ENCODE measurements around the gene GSTO2.

GSTO2 gene

DNA sequence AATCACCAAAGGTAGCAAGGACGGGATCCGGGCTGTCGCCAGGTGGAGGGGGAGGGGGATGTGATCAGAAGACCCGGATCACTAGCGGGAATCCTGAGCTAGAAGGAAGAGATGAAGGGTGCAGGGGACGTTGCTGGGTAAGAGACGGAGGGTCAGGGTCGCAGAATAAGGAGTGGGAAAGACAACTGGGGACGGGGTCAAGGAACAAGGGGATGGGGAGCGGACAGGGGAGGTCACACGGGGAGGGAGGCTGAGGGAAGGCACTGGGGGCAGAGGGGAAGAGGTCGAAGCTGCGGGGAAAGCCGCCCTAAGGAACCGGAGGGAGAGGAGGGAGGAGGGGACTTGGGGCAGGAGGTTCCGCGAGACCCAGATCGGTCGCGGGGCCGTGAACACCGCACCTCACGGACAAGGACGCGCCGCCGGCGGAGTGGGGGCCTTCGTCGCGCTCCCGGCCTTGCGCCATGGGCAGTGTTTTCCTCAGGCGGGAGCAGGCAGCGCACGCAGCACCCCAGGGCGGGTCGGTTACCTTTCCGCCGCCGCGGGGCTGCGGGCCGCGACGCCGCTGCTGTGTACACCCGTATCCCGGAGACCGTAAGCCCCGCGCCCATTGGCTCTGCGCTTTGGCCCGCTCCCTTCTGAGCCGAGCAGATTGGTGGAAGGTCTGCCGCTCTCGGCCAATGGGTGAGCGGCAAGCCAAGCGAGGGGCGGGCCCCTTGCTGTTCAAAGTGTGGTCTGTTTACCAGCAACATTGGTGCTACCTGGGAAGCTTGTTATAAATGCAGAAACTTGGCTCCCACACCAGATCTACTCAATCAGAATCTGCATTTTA lies 37.0 kb upstream of the GSTO2 start, which contains the start of gene CFAP43:
Gene CFAP43, minus strand, starts transcription at position 581 of the 829 bp plus-strand sequence. Its CDS starts 118 bp downstream, at position 463.
- ChIA-PET CTCF (interaction anchor here (0.5 to 2.2 kb wide), 8 partner anchors 10 to 347 kb away, joined by 3 to 9 read pairs (median 3); partner anchors contain the start of gene GSTO1), POLR2A (interaction anchor here (0.9 to 1.7 kb wide), 4 partner anchors 21 to 110 kb away, joined by 3 to 16 read pairs (median 4); partner anchors contain the start of genes GSTO1 and SFR1)
- H3K4me1 ChIP-seq (ENCODE audit: control insufficient read depth, insufficient read depth, low read length) = no peaks in the 10 kb centered on the region
- H3K9me3 ChIP-seq (ENCODE audit: control insufficient read depth, insufficient read depth, low read depth, low read length) = no peaks in the 10 kb centered on the region
- H3K27ac ChIP-seq (ENCODE audit: extremely low read depth, low read depth, low read length) = peak within 1 kb of the TSS; percentile 7; the same call in 1 of the 2 replicates
- H3K4me3 ChIP-seq (ENCODE audit: low read depth, low read length) = peak within 1 kb of the TSS; percentile 82
- H3K36me3 ChIP-seq (ENCODE audit: control insufficient read depth in 2 of 2, insufficient read depth in 1 of 2, low read length in 2 of 2) = no peaks in the 10 kb centered on the region
- TF ChIP-seq ZNF585B (tag by site-specific recombination; IDR thresholded peaks at IDR 0.05) (0 out of 2 replicates have a peak, but pooled peaks have one; percentile 14), ZNF544 (tag by site-specific recombination; IDR thresholded peaks at IDR 0.05) (no peak), SCRT1 (tag by site-specific recombination; IDR thresholded peaks at IDR 0.05; ENCODE audit: borderline replicate concordance) (no peak), ZNF24 (tag by site-specific recombination; IDR thresholded peaks at IDR 0.05) (0 out of 2 replicates have a peak, but pooled peaks have one; percentile 16), ZNF174 (tag by site-specific recombination; IDR thresholded peaks at IDR 0.05) (no peak), ZNF202 (tag by site-specific recombination; IDR thresholded peaks at IDR 0.05; ENCODE audit: borderline replicate concordance) (no peak), ZSCAN5A (tag by site-specific recombination; IDR thresholded peaks at IDR 0.05) (peak; percentile 94), ZNF529 (tag by site-specific recombination; IDR thresholded peaks at IDR 0.05; ENCODE audit: insufficient replicate concordance) (no peak), ZNF280C (tag by site-specific recombination; IDR thresholded peaks at IDR 0.05) (no peak), ZNF133 (tag by site-specific recombination; IDR thresholded peaks at IDR 0.05) (no peak), ZNF843 (tag by site-specific recombination; IDR thresholded peaks at IDR 0.05) (peak; percentile 49; the same call in 1 of the 2 replicates), ZSCAN30 (tag by site-specific recombination; IDR thresholded peaks at IDR 0.05) (peak; percentile 79), PRDM10 (tag by site-specific recombination; IDR thresholded peaks at IDR 0.05) (no peak; the same call in 1 of the 2 replicates), ZNF239 (tag by site-specific recombination; IDR thresholded peaks at IDR 0.05) (0 out of 2 replicates have a peak, but pooled peaks have one; percentile 37), ZNF548 (tag by site-specific recombination; IDR thresholded peaks at IDR 0.05) (no peak), ZSCAN23 (tag by site-specific recombination; IDR thresholded peaks at IDR 0.05) (peak; percentile 88), ZNF791 (tag by site-specific recombination; IDR thresholded peaks at IDR 0.05) (no peak)
- TF ChIP-seq, protein P1, sequence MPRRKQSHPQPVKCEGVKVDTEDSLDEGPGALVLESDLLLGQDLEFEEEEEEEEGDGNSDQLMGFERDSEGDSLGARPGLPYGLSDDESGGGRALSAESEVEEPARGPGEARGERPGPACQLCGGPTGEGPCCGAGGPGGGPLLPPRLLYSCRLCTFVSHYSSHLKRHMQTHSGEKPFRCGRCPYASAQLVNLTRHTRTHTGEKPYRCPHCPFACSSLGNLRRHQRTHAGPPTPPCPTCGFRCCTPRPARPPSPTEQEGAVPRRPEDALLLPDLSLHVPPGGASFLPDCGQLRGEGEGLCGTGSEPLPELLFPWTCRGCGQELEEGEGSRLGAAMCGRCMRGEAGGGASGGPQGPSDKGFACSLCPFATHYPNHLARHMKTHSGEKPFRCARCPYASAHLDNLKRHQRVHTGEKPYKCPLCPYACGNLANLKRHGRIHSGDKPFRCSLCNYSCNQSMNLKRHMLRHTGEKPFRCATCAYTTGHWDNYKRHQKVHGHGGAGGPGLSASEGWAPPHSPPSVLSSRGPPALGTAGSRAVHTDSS (tag by site-specific recombination; IDR thresholded peaks at IDR 0.05) = no peak
- TF ChIP-seq, protein P2, sequence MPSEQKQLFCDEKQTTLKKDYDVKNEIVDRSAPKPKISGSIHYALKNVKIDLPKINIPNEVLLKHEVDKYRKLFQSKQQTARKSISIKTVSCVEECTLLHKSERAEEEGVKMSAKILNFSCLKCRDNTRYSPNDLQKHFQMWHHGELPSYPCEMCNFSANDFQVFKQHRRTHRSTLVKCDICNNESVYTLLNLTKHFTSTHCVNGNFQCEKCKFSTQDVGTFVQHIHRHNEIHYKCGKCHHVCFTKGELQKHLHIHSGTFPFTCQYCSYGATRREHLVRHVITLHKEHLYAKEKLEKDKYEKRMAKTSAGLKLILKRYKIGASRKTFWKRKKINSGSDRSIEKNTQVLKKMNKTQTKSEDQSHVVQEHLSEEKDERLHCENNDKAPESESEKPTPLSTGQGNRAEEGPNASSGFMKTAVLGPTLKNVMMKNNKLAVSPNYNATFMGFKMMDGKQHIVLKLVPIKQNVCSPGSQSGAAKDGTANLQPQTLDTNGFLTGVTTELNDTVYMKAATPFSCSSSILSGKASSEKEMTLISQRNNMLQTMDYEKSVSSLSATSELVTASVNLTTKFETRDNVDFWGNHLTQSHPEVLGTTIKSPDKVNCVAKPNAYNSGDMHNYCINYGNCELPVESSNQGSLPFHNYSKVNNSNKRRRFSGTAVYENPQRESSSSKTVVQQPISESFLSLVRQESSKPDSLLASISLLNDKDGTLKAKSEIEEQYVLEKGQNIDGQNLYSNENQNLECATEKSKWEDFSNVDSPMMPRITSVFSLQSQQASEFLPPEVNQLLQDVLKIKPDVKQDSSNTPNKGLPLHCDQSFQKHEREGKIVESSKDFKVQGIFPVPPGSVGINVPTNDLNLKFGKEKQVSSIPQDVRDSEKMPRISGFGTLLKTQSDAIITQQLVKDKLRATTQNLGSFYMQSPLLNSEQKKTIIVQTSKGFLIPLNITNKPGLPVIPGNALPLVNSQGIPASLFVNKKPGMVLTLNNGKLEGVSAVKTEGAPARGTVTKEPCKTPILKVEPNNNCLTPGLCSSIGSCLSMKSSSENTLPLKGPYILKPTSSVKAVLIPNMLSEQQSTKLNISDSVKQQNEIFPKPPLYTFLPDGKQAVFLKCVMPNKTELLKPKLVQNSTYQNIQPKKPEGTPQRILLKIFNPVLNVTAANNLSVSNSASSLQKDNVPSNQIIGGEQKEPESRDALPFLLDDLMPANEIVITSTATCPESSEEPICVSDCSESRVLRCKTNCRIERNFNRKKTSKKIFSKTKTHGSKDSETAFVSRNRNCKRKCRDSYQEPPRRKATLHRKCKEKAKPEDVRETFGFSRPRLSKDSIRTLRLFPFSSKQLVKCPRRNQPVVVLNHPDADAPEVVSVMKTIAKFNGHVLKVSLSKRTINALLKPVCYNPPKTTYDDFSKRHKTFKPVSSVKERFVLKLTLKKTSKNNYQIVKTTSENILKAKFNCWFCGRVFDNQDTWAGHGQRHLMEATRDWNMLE (tag by site-specific recombination; conservative IDR thresholded peaks at IDR 0.05; ENCODE audit: low read depth) = no peak
- TF ChIP-seq, protein P3, sequence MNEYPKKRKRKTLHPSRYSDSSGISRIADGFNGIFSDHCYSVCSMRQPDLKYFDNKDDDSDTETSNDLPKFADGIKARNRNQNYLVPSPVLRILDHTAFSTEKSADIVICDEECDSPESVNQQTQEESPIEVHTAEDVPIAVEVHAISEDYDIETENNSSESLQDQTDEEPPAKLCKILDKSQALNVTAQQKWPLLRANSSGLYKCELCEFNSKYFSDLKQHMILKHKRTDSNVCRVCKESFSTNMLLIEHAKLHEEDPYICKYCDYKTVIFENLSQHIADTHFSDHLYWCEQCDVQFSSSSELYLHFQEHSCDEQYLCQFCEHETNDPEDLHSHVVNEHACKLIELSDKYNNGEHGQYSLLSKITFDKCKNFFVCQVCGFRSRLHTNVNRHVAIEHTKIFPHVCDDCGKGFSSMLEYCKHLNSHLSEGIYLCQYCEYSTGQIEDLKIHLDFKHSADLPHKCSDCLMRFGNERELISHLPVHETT (tag by site-specific recombination; IDR thresholded peaks at IDR 0.05) = peak; percentile 40; the same call in 1 of the 2 replicates
